Breast epithelium (tissue), 3 donors: ENCODE results near the gene MYOT.

Experiments
- CTCF ChIP-seq, 3 donors: fragments of 450-650 bp; IDR thresholded peaks; one replicate each; pipeline ENCODE4 v1.5.1; 2016 to 2017; ENCODE audit warnings: antibody characterized with exemption in 3 of 3, mild to moderate bottlenecking in 3 of 3, moderate library complexity in 3 of 3
- POLR2A ChIP-seq: fragments of 450-650 bp; IDR thresholded peaks from one replicate; pipeline ENCODE4 v1.6.1; 2016; ENCODE audit warnings: antibody characterized with exemption, mild to moderate bottlenecking, moderate library complexity
- POLR2AphosphoS5 ChIP-seq, 3 donors: sonication (generic); formaldehyde crosslinking; IDR thresholded peaks; one replicate each; pipeline ENCODE4 v1.6.1; 2017; ENCODE audit warnings: antibody characterized with exemption in 3 of 3

DNA sequence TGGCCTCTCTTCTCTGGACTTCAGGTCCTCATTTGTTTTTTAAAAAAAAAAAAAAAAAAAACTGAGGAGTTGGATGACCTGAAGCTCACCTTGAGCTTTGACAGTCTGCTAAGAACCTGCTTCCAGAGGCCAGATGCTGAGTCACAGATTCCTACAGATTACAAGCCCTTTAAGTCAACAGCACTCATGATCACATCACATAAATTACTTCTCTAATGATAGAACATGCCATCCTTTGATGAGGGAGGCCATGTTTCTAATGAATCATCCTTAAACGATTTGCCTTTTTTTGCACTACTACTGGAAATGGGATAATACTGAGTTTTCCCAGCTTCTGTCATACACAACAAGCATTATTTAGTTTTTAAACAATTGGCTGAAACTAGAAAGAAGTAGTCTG is 34.2 kb upstream of the MYOT start:
- TF ChIP-seq POLR2AphosphoS5 (IDR thresholded peaks at IDR 0.05): no peak
- no peak for TF ChIP-seq CTCF (IDR thresholded peaks at IDR 0.05)
- TF ChIP-seq POLR2A: no peak
